CD4-positive, alpha-beta T cell treated with Interleukin-4 for 1 hour (primary cell): ENCODE measurements around the gene SYCE3.
A peak's percentile ranks its signal among the peaks of the same experiment; 100 is the strongest.
"Not testable (repeated sequence)": the region's sequence is repeated elsewhere in the genome, so short reads cannot be mapped to it uniquely, and the experiment has no call there.

ENCODE experiments used
- DNase-seq, 2 donors: peaks; one replicate each; pipeline ENCODE4 v3.0.0-alpha.2; 2020 to 2022

Gene SYCE3

GRCh38 chr22:50529897-50530579 is 32.7 kb downstream of the SYCE3 start, which contains the start of gene TYMP:
Gene TYMP (minus strand): TSS chr22:50530012. CDS start chr22:50529709, 303 bp downstream.
- DNase-seq: peak; percentile 74 to 78

- no peak for DNase-seq
Observed at GRCh38 chr22:50529416-50529896, 33.3 kb downstream of the SYCE3 start.

GRCh38 chr22:50528682-50529415 is 33.9 kb downstream of the SYCE3 start:
- no peak for DNase-seq

- no peak for DNase-seq
Observed at GRCh38 chr22:50527921-50528681, 34.6 kb downstream of the SYCE3 start.

- DNase-seq: peak; percentile 57 to 67
Observed at GRCh38 chr22:50526834-50527801, 35.6 kb downstream of the SYCE3 start.

GRCh38 chr22:50526108-50526833 is 36.4 kb downstream of the SYCE3 start:
- DNase-seq: peak; percentile 86 to 89

- DNase-seq: no peak
Observed at GRCh38 chr22:50525858-50526107, 36.9 kb downstream of the SYCE3 start.

GRCh38 chr22:50525104-50525857 is 37.4 kb downstream of the SYCE3 start, which contains the start of gene SCO2:
Gene SCO2 (minus strand): TSS chr22:50525598. CDS start chr22:50524411, 1,187 bp downstream.
- DNase-seq: peak; percentile 97

- DNase-seq: no peak
Observed at GRCh38 chr22:50524676-50525103, 38.0 kb downstream of the SYCE3 start.

- DNase-seq: no peak
Observed at GRCh38 chr22:50523806-50524675, 38.7 kb downstream of the SYCE3 start.

- no peak for DNase-seq
Observed at GRCh38 chr22:50523458-50523805, 39.3 kb downstream of the SYCE3 start.

GRCh38 chr22:50522806-50523438 is 39.8 kb downstream of the SYCE3 start:
- no peak for DNase-seq

GRCh38 chr22:50522208-50522805 is 40.4 kb downstream of the SYCE3 start:
- no peak for DNase-seq

- no peak for DNase-seq
Observed at GRCh38 chr22:50521710-50522109, 41.0 kb downstream of the SYCE3 start.

GRCh38 chr22:50520826-50521453 is 41.8 kb downstream of the SYCE3 start:
- no peak for DNase-seq

GRCh38 chr22:50520184-50520583 is 42.5 kb downstream of the SYCE3 start:
- DNase-seq: not testable (repeated sequence)

GRCh38 chr22:50519151-50519550 is 43.6 kb downstream of the SYCE3 start:
- no peak for DNase-seq

- DNase-seq: no peak
Observed at GRCh38 chr22:50518606-50519005, 44.1 kb downstream of the SYCE3 start.
